ENCODE data around the gene PPARD. TPM values are rescaled to one million over a fixed set of nuclear protein-coding genes. Genes with fewer than 3 reads are reported as not detected.
A peak's percentile ranks its signal among the peaks of the same experiment; 100 is the strongest.

Gene PPARD
- total RNA-seq, 1 experiment from 2014 or later = 15.7 TPM

- Histone ChIP-seq H3K4me3 (peak overlapping the region; percentile 62), H3K36me3 (peaks cover 15% of the 10 kb centered on the region; the same call in 1 of the 2 replicates), H3K9me3 (no peaks in the 10 kb centered on the region), H3K27me3 (no peaks in the 10 kb centered on the region)
- no peak for DNase-seq
Measured at GRCh38 chr6:35453236-35453635, 110.9 kb downstream of the PPARD start.

DNA sequence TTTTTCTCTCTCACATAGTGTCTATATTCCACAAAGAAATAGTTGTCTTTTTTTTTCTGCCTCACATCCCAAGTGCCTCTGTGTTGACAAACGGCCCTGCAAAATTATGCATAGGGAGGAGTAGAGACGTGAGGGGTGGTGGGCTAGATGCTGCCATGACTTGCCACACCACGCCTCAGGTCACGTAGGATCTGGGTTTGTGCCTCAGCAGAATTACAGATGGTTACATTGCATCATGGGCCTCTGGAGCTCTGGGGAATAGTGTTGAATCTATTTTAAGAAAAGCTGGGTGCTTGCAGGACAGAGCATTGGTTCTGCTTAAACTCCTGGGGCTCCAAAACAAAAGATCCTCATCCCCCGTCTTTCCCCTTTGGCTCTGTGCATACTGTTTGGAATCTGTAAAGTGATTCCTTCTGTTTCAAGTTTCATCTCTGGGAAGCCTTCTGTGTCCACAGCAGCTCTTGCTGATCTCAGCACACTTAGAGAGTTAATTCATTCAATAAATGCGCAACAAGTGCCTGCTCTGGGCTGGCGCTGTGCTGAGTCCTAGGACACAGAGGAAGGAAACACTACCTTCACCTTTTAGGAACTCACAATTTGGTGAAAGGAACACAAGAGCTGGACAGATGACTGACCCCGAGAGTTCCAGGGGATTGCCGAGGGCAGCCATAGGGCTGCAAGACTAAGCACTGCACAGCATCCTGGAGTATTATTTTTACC lies 112.2 kb downstream of the PPARD start:
- Histone ChIP-seq H3K36me3 (peaks cover 18% of the 10 kb centered on the region), H3K27me3 (no peaks in the 10 kb centered on the region), H3K9me3 (no peaks in the 10 kb centered on the region), H3K4me3 (no peak overlapping the region)
- DNase-seq = no peak

DNA sequence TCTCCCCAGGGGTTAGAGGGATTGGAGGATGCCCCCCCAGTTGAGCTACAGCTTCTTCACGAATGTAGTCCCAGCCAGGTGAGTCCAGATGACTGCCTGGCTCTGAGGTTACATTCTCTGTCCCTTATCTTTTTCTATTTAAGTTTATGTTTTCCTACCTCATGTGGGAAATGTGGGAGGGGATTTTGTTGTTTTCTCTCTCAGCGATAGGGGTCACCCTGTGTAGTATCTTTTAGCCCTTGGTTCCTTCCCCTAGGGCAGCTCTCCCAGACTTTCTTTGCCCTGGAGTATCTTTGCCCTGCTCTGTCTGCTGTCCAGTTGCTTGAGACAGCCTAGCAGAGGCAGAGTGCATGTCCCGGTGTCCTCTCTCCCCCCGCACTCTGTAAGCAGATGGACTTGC lies 115.5 kb downstream of the PPARD start:
- DNase-seq = no peak
- H3K36me3 ChIP-seq = peaks cover 27% of the 10 kb centered on the region
- H3K4me3 ChIP-seq = no peak overlapping the region
- H3K9me3 ChIP-seq = no peaks in the 10 kb centered on the region
- H3K27me3 ChIP-seq = no peaks in the 10 kb centered on the region

GRCh38 chr6:35461270-35461669 lies 118.9 kb downstream of the PPARD start:
- no peak for DNase-seq
- Histone ChIP-seq H3K36me3 (peaks cover 28% of the 10 kb centered on the region), H3K9me3 (no peaks in the 10 kb centered on the region), H3K27me3 (no peaks in the 10 kb centered on the region), H3K4me3 (no peak overlapping the region)

- no peak overlapping the region for H3K4me3 ChIP-seq
- H3K36me3 ChIP-seq = peaks cover 27% of the 10 kb centered on the region
- no peaks in the 10 kb centered on the region for H3K9me3 ChIP-seq
- no peak for DNase-seq
- H3K27me3 ChIP-seq = no peaks in the 10 kb centered on the region
Measured at GRCh38 chr6:35463292-35463691, 120.9 kb downstream of the PPARD start.

GRCh38 chr6:35465646-35466045 lies 123.3 kb downstream of the PPARD start:
- no peak for DNase-seq
- Histone ChIP-seq H3K4me3 (no peak overlapping the region), H3K36me3 (peaks cover 45% of the 10 kb centered on the region), H3K27me3 (no peaks in the 10 kb centered on the region), H3K9me3 (0 out of 2 replicates have a peak, but pooled peaks cover 2% of the 10 kb centered on the region)

DNA sequence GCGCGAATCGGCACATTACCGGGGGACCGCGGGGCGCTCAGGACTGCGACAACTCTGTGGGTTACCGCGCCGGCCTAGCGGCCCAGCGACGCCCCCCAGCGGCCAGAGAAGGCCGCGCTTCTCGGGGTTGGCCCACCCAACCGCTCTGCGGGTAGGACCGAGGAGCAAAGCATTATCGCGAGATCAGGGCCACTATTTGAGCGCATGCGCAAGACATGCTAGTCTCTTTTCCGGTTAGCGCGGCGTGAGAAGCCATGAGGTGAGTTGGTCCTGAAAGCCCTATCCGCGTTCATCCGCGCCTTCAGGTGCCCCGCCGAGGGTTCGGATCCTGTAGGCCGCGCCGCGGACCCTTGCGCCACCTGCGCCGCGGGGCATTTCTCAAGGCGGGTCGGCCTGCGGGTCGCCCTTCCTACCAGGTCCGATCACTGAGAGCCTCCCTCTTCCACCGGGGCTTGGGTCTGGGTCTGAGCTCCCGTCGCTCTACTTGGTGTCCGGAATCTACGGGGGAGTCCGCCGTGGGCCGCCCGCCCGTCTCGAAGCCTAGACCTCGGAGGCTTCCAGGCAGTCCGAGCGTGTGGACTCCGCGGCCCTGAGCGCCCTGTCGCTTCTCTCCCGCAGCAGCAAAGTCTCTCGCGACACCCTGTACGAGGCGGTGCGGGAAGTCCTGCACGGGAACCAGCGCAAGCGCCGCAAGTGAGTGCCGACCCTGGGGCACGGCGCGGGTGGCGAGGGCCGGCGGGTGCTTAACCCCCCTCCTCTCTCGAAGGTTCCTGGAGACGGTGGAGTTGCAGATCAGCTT lies 126.0 kb downstream of the PPARD start, which contains the start of gene RPL10A:
RPL10A (plus strand) TSS at position 221 of the 799 bp plus-strand sequence; CDS start at position 255, 34 bp downstream.
- peak; percentile 92 for DNase-seq
- Histone ChIP-seq H3K4me3 (peak within 1 kb of the TSS; percentile 97), H3K27me3 (no peaks in the 10 kb centered on the region), H3K36me3 (peaks cover 53% of the 10 kb centered on the region), H3K9me3 (0 out of 2 replicates have a peak, but pooled peaks cover 2% of the 10 kb centered on the region)

DNA sequence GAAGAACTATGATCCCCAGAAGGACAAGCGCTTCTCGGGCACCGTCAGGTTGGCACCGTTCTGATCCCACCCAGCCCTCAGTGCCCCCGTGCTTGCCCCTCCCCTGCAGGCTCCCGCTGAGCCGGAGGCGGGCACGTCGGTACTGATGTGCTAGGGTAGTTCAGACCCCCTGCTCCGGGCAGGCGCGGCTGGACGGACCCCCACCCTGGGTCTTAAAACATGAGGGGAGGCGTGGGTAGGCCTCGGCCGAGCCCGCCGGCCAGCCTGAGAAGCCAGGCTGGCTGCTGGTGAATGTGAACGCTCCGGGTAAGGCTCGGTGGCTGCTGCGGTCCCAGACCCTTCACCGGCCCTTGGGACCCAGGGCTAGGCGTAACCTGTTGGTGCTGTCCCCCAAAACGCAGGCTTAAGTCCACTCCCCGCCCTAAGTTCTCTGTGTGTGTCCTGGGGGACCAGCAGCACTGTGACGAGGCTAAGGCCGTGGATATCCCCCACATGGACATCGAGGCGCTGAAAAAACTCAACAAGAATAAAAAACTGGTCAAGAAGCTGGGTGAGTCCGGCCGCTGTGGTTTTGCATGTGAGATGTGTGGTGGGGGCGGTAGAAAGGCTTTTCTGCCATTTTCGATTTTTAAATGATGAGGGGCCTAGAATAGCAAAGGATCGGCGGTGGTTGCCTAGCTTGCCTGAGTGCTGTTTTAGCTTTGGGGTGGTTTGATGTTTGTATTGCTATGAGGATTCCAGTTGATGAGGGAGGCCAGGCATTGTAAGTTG lies 126.8 kb downstream of the PPARD start:
- Histone ChIP-seq H3K36me3 (peaks cover 53% of the 10 kb centered on the region), H3K27me3 (no peaks in the 10 kb centered on the region), H3K4me3 (peak overlapping the region; percentile 97), H3K9me3 (0 out of 2 replicates have a peak, but pooled peaks cover 2% of the 10 kb centered on the region)
- DNase-seq = peak; percentile 54

DNA sequence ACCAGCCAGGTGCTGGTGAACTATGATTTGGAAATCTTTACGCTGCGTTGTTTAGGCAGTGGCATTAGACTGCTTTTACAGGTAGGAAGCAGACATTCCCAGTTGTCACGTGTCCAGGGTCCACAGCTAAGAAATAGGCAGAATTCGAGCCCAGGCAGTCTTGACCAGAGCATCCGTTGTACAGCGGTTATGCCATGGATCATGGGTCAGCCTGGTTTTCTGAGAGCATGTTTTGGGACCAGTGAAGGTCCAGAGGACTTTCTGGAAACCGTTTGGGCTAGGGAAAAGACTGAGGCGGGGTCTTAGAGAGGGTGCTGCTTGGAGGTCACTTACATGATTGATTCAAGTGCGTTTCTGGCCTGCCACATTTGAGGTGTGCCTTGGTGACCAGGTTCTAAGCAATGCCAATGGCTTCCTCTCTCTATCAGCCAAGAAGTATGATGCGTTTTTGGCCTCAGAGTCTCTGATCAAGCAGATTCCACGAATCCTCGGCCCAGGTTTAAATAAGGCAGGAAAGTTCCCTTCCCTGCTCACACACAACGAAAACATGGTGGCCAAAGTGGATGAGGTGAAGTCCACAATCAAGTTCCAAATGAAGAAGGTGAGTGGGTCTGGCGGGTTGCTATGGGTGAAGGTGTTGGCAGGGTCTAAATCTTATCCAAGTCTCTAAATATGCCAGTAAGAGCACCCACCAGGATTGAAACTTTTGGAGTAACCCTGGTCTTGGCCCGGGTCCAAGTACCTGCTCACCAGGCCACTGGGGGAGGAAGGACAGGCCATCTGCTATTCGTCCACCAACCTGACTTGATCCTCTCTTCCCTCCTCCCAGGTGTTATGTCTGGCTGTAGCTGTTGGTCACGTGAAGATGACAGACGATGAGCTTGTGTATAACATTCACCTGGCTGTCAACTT lies 127.6 kb downstream of the PPARD start:
- H3K36me3 ChIP-seq = peaks cover 53% of the 10 kb centered on the region
- peak overlapping the region; percentile 97 for H3K4me3 ChIP-seq
- no peaks in the 10 kb centered on the region for H3K27me3 ChIP-seq
- DNase-seq = no peak
- 0 out of 2 replicates have a peak, but pooled peaks cover 2% of the 10 kb centered on the region for H3K9me3 ChIP-seq

GRCh38 chr6:35470663-35471120 lies 128.3 kb downstream of the PPARD start:
- no peak for DNase-seq
- H3K27me3 ChIP-seq = no peaks in the 10 kb centered on the region
- H3K4me3 ChIP-seq = peak overlapping the region; percentile 97
- peaks cover 53% of the 10 kb centered on the region for H3K36me3 ChIP-seq
- H3K9me3 ChIP-seq = 0 out of 2 replicates have a peak, but pooled peaks cover 2% of the 10 kb centered on the region

DNA sequence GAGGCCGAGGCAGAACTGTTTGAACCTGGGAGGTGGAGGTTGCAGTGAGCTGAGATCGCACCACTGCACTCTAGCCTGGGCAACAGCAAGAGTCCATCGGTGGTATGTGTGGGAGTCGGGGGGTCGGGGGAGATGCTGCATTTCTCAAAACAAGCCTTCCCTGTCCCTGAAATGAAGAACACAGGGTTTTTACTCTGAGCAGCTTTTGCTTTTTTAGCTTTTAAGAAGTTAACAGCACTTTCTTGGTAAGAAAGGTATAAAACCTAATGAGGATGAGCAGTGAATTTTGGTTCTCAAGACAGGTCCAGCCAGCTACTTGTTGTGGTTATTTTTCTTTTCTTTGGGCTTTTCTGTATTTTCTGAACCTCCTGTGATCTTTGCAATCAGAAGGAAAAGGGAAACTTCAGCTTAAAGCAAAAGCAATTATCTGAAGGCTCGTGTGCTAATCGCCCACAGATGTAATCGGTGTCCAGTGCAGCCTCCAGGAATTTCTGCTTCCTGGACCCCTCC lies 129.5 kb downstream of the PPARD start:
- no peak for DNase-seq
- H3K9me3 ChIP-seq = 0 out of 2 replicates have a peak, but pooled peaks cover 2% of the 10 kb centered on the region
- no peaks in the 10 kb centered on the region for H3K27me3 ChIP-seq
- H3K36me3 ChIP-seq = peaks cover 53% of the 10 kb centered on the region
- peak overlapping the region; percentile 97; the same call in 1 of the 2 replicates for H3K4me3 ChIP-seq

GRCh38 chr6:35473075-35473849 lies 130.9 kb downstream of the PPARD start:
- DNase-seq = no peak
- peaks cover 46% of the 10 kb centered on the region for H3K36me3 ChIP-seq

GRCh38 chr6:35473850-35474130 lies 131.4 kb downstream of the PPARD start:
- Histone ChIP-seq H3K4me3 (no peak overlapping the region), H3K36me3 (peaks cover 41% of the 10 kb centered on the region), H3K9me3 (no peaks in the 10 kb centered on the region), H3K27me3 (no peaks in the 10 kb centered on the region)
- DNase-seq = no peak

More at GRCh38 chr6:35473075-35473849, 130.9 kb downstream of the PPARD start:
- Histone ChIP-seq H3K4me3 (no peak overlapping the region), H3K27me3 (no peaks in the 10 kb centered on the region), H3K9me3 (0 out of 2 replicates have a peak, but pooled peaks cover 2% of the 10 kb centered on the region)

GRCh38 chr6:35474131-35474941 lies 132.0 kb downstream of the PPARD start:
- Histone ChIP-seq H3K36me3 (peaks cover 35% of the 10 kb centered on the region), H3K4me3 (no peak overlapping the region), H3K9me3 (no peaks in the 10 kb centered on the region), H3K27me3 (no peaks in the 10 kb centered on the region)
- DNase-seq = no peak

Data from MG63 (cell line).